Measurements from ENCODE around the gene XRCC5. TPM values are rescaled to one million over a fixed set of nuclear protein-coding genes. Genes with fewer than 3 reads are reported as not detected.

XRCC5 gene
- total RNA-seq, 1 donor from 2014 or later: 272 TPM

GRCh38 chr2:216086207-216086893, 22.8 kb upstream of the XRCC5 start:
- no peak for DNase-seq

- DNase-seq: no peak
Observed at GRCh38 chr2:216090369-216090786, 18.8 kb upstream of the XRCC5 start.

GRCh38 chr2:216092646-216093045, 16.5 kb upstream of the XRCC5 start:
- no peak for DNase-seq

GRCh38 chr2:216094701-216095100, 14.4 kb upstream of the XRCC5 start:
- no peak for DNase-seq

GRCh38 chr2:216098421-216099334, 10.5 kb upstream of the XRCC5 start:
- DNase-seq: no peak

GRCh38 chr2:216101109-216101508, 8.0 kb upstream of the XRCC5 start:
- DNase-seq: no peak

GRCh38 chr2:216103213-216103612, 5.9 kb upstream of the XRCC5 start:
- no peak for DNase-seq

GRCh38 chr2:216104691-216105090, 4.5 kb upstream of the XRCC5 start:
- no peak for DNase-seq

- no peak for DNase-seq
Observed at GRCh38 chr2:216107320-216107719, 1.8 kb upstream of the XRCC5 start.

GRCh38 chr2:216107760-216108159, 1.4 kb upstream of the XRCC5 start:
- no peak for DNase-seq

- DNase-seq: no peak
Observed at GRCh38 chr2:216108310-216108966, 710 bp upstream of the XRCC5 start.

- DNase-seq: peak; percentile 70
Observed at GRCh38 chr2:216109962-216110614, 940 bp downstream of the XRCC5 start.

GRCh38 chr2:216110620-216111019, 1.5 kb downstream of the XRCC5 start:
- DNase-seq: no peak

- DNase-seq: no peak
Observed at GRCh38 chr2:216111122-216111521, 2.0 kb downstream of the XRCC5 start.

GRCh38 chr2:216112926-216113325, 3.8 kb downstream of the XRCC5 start:
- no peak for DNase-seq

- no peak for DNase-seq
Observed at GRCh38 chr2:216113572-216113971, 4.4 kb downstream of the XRCC5 start.

- DNase-seq: peak; percentile 7
Observed at GRCh38 chr2:216114382-216114713, 5.2 kb downstream of the XRCC5 start.

GRCh38 chr2:216114714-216115531, 5.8 kb downstream of the XRCC5 start:
- DNase-seq: peak; percentile 100

- DNase-seq: no peak
Observed at GRCh38 chr2:216116418-216116817, 7.3 kb downstream of the XRCC5 start.

- no peak for DNase-seq
Observed at GRCh38 chr2:216117561-216118340, 8.6 kb downstream of the XRCC5 start.

- no peak for DNase-seq
Observed at GRCh38 chr2:216118474-216118873, 9.3 kb downstream of the XRCC5 start.

Data from dermis blood vessel endothelial cell (primary cell).